NCI-H2227 (cell line): Measurements from ENCODE around the gene VAV2.
"Not testable (repeated sequence)": the region's sequence is repeated elsewhere in the genome, so short reads cannot be mapped to it uniquely, and the experiment has no call there.

Experiments used
- DNase-seq: peaks from one replicate; lab custom pipeline; 2025; ENCODE audit not compliant: unreplicated experiment; lab: John Stamatoyannopoulos, UW

The VAV2 gene

DNA sequence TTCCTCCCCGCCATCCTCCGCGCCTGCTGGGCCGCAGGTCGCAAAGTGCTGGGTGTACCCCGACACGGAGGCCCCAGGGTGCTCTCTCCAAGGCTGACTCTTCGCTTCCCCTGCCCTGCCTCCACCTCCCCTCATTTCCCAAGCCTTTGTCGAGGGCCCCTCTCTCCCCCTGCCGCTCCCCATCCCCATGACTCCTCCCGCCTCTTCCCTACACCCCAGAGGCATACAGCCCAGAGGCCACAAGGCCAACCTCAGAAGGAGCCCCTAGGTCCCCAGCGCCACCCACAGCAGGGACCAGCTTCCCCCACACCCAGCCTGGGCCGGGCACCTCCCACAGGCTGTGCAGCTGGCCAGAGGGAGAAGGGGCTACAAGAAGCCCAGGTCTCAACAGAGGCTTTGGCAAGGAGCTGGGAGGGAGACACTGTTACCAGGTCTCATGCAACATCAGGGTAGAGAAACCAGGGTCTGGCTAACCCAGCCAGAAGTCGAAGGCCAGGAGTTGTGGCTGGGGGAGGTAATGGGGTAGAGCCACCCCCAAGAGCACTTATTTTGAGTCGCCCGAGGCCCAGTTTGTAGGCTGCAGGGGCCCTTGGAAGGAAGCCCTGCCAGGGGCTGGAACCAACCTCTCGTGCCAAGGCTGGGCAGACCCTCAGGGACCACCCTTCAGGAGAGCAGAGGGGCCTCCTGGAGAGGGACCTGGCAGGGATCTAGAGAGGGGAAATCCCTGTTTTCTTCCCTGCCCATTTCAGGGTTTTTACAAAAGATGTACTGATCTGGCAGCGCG is 229.4 kb downstream of the VAV2 start:
- DNase-seq, result no peak

DNA sequence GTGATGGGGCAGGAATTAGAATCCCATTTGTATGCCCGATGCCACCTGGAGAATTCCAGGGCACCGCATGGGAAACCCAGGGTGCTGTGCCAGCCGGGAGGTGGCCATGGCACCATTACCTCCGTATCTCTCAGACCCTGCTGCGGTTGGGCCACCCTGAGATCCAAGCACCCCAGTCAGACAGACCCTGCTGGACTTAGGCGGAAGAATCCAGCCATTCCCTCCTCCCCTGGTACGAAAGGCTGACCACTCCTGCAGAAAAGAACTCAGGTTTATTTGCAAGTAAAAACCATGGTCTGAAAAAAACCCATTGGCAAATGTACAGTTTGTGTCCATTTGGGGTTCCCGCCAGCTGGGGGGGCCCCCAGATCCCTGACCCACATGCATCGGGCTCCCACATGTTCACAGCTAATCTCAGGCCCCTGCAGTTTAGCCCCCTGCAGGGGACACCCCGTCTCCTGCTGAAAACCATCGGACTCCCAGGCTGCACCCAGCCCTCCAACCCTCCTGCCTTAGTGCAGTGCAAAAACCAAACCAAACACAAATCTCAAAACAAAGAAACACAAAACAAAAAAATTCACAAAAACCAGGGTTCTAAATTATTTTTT is 230.4 kb downstream of the VAV2 start:
- no peak for DNase-seq

DNA sequence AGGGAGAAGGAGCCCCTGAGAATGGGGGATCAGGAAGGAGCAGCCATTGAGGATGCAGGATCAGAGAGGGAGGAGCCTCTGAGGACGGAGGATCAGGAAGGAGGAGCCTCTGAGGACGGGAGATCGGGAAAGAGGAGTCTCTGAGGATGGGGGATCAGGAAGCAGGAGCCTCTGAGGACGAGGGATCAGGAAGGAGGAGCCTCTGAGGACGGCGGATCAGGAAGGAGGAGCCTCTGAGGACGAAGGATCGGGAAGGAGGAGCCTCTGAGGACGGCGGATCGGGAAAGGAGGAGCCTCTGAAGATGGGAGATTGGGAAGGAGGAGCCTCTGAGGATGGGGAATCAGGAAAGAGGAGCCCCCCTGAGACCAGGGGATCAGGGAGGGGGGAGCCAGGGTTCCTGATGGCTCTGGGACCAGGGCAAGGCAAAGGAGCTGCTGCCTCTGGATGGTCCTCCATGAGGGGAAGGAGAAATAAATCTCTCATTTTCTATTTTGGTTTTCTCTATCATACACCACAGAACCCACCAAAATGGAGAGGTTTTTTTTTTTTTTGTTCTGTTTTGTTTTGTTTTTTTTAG is 231.3 kb downstream of the VAV2 start:
- no peak for DNase-seq

DNA sequence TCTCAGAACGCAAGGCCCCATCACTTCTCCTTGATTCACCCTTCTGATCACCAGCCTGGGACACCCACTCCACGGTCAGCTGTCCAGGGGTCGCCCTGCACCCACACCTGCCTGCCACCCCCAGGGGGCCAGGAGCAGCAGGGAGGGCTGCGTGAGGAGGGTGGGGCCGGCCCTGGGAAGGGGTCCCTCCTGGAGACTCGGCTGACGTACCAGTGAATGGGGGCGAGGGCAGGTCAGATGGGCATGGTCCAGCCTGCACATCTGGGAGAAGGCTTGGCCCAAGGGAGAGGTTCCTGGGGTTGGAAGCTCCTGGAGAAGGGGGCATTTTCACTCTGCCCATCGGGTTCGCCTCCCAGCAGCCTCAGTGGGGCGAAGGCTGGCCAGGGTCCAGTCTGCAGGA is 232.2 kb downstream of the VAV2 start:
- no peak for DNase-seq

DNA sequence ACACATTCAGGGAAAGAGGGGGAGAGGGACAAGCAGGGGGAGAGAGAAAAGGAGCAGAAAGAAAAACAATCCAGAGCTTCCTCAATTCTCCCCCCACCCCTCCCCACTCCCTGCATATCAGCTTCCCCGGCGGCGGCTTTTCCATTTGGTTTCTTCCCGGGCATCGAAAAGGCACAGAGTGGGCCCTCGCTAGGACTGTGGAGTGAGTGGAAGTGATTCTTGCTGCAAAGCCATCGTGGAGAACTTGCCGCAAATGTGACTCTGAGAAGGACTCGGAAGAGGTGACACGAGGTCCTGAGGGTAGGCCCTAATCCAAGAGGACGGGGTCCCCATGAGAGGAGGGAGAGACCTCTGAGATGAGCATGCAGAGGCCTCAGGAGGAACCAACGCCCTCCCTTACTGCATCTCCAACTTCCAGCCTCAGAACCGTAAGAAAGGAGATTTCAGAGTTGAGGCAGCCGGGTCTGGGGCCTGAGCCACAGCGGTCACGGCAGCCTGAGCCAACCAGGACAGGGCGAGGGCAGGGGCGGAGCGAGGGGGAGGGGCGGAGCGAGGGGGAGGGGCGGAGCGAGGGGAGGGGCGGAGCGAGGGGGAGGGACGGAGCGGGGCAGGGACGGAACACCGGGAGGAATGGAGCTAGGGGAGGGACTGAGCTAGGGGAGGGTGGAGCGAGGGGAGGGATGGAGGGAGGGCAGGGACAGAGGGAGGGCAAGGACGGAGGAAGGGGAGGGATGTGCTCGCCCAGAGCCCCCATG is 232.8 kb downstream of the VAV2 start:
- no peak for DNase-seq

DNA sequence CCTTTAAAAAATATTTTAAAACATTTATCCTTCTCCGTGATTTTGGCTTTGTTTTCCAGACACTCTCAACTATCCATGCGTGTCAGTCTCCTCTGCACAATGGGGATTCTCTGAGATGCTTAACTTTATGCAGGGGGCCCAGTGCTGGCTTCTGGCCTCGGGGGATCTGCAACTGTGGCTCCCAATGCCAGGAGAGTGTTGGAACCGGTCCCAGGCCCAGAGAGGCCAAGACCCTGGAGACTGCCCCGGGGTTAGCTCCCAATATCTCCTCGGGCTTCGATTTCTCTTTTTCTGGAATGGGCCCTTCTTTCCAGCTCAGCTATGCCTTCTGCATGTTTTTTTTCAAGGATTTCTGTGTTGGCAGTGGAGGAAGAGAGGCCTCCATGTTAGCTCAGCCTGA is 233.9 kb downstream of the VAV2 start:
- no peak for DNase-seq

DNA sequence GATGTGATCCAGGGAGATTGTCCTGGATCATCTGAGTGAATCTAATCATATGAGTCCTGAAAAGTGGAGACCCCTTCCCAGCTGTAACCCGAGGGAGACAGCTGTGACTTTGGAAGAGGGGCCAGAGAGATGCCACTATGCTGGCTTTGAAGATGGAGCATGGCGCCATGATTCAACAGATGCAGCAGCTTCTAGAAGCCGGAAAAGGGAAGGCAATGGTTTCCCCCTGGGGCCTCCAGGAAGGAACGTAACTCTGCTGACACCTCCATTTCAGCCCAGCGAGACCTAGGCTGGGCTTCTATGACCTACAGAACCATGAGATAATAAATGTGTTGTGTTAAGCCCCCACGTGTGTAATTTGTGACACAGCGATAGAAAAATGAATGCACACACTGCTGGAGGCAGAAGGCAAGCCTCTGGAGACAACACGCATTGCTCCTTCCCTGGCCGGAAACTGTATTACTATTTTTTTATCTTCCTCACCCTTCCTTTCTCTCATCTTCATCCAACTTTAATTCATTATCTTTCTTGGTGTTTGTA is 237.4 kb downstream of the VAV2 start:
- no peak for DNase-seq

DNA sequence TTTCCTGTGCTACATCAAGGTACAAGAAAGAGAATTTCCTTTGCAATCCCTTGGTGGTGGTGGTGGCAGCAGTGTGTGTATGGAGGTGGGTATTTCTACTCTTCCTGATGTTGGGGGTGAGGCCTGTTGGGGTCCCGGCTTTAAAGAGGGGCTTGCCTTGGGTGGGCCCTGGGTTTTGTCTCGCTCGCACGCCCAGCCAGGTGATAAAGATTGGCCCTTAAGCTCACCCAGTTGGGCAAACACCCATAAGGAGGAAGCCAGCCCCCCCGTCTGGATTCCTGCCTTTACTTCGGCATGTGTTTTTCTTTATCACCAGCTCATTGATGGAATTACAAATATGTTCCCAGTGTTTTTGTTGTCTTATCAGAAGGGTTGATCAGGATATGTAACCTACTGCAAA is 237.9 kb downstream of the VAV2 start:
- DNase-seq, result no peak

DNA sequence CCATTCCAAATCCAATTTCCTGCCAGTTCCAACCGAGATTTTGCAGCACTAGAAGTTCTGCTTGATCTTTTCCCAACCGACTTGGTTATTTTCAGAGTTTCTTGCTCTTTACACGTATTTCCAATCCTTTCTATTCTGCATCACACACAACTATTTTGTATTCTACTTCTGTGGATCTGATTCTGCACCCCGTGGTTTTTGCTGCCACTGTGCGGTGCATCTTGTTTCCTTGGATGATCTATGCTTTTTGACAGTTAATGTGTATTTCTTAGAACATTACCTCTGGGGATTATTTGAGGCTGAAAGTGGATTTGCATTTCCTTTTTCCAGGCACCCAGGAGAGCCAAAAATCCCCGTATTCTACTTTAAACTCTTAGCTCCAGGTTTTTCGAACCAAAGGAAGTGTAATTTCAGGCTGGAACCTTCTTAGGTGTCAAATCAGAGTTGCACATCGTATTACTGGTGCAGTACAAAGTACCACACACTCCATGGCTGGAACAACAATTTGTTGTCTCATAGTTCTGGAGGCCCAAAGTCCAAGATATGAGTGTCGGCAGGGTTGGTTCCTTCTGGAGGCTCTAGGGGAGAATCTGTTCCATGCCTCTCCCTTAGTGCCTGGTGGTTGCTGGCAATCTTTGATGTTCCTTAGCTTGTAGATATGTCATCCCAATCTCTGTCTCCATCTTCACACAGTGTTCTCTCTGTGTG is 239.2 kb downstream of the VAV2 start:
- no peak for DNase-seq

DNA sequence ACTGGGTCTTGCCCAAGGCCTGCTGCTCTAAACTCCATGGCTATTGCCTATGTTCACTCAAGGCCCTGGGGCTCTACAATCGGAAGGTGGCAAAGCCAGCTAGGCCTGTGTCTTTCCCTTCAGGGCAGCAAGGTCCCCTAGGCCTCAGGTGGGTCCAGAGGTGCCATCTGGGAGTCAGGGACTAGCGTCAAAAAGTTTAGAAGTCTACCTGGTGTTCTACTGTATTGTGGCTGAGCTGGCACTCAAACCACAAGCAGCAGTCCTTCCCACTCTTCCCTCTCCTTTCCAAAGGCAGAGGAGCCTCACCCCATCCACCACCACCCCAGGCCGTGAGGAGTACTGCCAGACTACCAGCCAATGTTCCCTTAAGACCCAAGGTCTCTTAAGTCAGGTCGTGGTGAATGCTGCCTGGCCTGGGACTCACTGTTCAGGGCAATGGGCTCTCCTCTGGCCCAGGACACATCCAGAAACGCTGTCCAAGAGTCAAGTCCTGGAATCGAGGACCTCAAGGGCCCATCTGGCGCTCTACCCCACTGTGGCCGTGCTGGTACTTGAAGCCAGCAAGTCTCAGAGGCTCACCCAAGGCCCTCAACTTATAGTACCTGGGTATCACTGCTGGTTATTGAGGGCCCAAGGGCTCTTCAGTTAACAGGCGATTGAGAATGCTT is 241.0 kb downstream of the VAV2 start:
- DNase-seq, result no peak

DNA sequence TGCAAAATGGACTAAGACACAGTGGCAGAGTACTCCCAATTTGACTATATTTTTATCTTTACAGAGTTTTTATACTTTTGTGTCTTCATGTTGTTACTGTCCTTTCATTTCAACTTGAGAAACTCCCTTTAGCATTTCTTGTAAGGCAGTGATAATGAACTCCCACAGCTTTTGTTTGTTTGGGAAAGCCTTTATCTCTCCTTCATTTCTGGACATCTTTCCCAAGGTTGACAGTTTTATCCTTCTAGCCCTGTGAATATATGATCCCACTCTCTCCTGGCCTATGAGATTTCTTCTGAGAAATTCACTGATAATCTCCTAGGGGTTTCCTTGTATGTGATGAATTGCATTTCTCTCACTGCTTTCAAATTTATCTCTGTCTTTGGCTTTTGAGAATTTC is 244.8 kb downstream of the VAV2 start:
- no peak for DNase-seq

DNA sequence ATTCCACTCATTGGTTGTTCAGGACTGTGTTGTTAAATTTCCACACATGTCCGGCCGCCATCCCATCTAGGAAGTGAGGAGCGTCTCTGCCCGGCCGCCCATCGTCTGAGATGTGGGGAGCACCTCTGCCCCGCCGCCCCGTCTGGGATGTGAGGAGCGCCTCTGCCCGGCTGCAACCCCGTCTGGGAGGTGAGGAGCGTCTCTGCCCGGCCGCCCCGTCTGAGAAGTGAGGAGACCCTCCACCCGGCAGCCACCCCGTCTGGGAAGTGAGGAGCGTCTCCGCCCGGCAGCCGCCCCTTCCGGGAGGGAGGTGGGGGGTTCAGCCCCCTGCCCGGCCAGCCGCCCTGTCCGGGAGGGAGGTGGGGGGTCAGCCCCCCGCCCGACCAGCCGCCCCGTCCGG is 247.6 kb downstream of the VAV2 start:
- DNase-seq, result not testable (repeated sequence)

DNA sequence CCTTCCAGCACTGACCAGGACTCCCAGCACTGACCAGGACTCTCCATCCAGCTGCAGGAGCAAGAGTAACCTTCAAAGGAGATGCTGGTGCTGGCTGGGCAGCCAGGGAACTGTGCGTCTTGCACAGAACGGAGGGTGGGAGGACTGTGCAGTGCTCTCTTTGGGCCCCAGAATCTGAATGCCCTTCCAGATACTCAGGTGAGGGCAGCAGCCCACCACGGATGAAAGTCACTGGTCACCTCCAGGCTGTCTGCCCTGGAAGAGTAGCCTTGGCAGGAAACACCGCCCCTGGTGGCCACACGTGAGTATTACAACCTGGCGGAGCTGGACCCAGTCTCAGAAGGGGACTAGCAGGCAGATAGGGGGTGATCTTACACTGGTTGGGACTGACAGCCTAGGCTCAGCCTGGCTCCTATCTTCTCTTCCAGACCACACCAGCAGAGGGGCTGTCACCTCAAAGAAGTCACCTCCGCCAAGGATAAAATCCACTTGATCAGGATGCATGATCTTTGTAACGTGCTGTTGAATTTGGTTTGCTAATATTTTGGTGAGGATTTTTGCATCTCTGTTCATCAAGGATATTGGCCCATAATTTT is 249.2 kb downstream of the VAV2 start:
- peak; percentile 58 for DNase-seq

DNA sequence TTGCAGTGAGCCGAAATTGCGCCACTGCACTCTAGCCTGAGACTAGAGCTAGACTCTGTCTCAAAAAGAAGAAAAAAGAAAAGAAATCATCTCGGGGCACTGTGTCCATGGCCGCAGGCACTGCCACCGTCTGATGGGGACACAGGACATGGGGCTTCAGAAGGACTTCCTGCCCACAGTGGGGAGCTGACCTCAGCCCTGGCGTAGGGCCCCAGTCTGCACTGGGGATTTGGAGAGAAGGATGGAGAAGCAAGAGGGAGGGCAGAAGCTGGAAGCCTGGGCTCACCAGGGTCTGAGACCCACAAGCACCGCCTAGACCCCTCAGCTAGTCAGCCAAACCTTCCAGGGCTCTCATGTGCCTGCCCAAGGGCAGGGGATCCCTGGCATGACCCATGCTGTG is 249.9 kb downstream of the VAV2 start:
- DNase-seq, result no peak

DNA sequence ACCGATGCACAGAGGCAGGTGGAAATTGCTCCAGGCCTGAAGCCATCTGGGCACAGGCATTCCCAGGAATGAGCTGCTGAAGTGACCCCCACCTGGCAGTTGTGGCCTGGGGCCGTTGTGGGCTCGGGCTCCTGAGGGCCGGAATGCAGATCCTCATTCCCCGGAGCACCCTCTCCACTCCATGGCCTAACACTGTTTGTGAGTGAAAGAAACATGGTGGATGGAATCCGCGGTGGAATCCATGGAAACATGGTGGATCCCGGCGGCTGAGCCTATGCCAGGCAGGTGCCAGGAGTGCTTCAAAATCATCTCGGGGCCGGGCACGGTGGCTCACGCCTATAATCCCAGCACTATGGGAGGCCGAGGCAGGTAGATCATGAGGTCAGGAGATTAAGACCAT is 250.4 kb downstream of the VAV2 start:
- no peak for DNase-seq

DNA sequence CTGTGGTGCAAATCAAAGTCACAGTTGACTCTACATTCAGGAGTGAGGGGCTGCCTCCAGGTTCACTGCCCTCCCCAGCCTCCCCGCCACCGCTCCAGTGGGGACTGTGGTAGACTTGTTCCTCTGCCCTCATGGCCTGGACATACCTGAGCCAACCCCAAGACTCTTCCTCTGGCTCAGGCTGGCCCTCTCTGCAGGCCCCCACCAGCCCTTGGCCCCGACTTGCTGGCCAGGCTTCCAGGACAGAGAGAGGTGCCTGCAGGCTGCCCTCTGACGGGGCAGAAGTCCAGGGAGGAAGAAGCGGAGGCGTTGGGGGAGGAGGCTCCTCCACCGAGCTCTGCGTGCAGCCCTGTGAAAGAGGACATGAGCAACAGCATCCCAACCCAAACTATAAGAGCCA is 251.2 kb downstream of the VAV2 start:
- DNase-seq, result no peak

DNA sequence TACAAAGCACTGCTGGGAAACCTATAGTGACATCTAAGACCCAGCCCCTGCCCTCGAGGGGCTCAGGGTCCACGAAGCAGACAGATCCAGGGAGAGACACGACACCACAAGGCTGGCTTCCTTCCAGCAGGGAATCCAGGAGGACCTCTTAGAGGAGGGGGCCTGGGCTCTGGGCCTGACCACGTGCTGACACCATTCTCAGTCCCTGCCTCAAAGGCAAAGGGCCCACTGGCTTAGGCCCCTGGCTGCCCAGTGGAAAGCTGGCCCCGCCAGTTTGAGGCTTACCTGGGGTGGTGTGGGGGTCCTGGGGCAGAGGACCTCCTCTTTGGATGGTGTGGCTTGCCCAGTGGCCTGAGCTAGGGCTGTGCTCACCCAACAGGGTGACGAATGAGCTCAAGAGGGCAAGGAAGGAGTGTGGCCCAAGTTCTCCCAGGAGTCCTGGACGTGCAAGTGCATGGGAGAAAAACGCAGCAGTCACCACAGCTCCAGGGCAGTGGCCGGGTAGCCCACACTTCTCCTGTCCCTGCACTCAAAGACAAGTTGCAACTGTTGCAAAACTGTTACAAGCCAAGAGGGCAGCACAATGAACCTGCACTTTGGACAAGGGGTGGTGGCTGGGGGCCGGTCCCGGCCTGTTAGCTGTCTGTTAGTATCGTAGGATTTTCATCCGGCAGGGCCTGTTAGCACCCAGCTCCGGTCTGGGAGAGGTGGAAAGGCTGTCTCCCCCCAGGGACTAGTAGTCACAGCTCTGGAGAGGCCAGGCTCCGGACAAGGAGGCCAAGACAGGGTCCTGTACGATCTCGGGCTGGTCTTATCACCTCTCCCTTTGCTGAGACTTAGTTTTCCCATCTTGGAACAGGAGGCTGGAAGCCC is 252.5 kb downstream of the VAV2 start:
- no peak for DNase-seq

DNA sequence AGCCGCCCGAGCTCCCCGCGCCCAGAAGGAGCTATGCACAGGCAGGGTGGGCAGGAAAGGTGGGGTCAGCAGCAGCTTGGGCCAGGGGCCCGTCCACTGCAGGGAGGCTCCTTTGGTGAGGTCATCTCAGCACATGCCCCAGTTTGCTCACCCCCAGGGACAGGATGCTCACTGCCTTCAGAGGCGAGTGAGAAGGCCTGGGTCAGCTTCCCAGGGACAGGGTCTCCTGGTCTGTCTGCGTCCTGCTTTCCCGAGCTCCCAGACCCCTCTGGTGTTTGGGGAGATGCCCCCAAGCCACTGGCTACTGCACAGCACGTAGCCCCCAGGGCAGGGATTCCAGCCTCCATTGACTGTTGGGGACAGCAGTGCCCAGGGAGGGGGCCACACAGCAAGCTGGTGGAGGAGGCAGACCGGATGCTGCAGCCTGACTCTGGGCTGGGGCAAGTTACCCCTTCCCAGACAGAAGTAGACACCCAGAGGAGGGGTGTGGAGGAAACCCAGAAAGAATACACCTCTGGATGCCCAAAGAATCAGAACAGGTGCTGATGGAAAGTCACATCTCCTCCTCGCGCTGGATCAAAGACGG is 253.4 kb downstream of the VAV2 start:
- DNase-seq, result no peak
